NOMO-1 treated with DMSO at 0.1 percent for 48 hours (cell line): ENCODE results near the gene PKIB.
"Not testable (repeated sequence)": the region's sequence is repeated elsewhere in the genome, so short reads cannot be mapped to it uniquely, and the experiment has no call there.

ENCODE experiments used
- DNase-seq: peaks from one replicate; lab custom pipeline; 2025; ENCODE audit not compliant: unreplicated experiment; lab: John Stamatoyannopoulos, UW

The PKIB gene, protein sequence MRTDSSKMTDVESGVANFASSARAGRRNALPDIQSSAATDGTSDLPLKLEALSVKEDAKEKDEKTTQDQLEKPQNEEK

GRCh38 chr6:122609881-122610689, at the start of gene PKIB:
PKIB (plus strand) TSS chr6:122610405; CDS start chr6:122717795, 107,390 bp downstream.
- DNase-seq: peak; percentile 70

- no peak for DNase-seq
Observed at GRCh38 chr6:122563364-122564052, 46.7 kb upstream of the PKIB start.

GRCh38 chr6:122564230-122564629, 46.0 kb upstream of the PKIB start:
- DNase-seq: no peak

DNA sequence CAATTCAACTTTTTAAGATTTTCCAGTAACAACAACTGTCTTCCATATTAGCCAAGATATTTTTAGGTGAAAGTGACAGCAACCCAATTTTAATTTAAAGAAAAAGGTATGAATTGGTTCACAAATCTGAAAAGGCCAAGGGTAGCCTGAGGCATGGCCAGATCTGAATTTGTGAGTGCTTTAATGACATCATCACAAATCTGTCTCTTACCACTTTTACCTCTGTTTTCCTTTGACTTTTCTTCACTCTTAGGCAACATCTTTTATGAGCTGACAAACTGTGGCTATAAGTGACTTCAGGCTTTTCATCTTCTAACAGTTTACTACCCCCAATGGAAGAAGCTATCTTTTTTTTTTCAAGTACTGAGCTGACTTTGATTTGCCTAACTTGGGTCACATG, 44.5 kb upstream of the PKIB start:
- no peak for DNase-seq

- DNase-seq: peak; percentile 10
Observed at GRCh38 chr6:122567034-122567433, 43.2 kb upstream of the PKIB start.

DNA sequence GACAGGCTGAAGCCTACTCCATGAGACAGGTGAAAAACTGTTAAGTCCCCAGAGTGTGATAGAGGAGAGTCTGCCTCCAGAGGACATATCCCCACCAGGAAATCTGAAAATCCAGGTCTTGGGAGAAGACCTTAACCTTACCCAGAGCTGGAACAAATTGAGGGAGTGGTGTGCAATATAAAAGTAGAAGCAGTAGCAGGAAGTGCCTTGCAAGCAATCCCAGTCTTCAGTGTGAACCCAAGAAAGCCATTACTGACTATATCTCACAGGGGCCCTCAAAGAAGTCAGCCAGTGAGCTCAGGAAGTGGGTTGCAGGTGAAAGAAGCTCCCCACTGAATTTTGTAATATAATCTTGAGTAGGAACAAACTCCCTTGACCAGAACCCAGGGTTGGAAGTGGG, 41.9 kb upstream of the PKIB start:
- DNase-seq: no peak

DNA sequence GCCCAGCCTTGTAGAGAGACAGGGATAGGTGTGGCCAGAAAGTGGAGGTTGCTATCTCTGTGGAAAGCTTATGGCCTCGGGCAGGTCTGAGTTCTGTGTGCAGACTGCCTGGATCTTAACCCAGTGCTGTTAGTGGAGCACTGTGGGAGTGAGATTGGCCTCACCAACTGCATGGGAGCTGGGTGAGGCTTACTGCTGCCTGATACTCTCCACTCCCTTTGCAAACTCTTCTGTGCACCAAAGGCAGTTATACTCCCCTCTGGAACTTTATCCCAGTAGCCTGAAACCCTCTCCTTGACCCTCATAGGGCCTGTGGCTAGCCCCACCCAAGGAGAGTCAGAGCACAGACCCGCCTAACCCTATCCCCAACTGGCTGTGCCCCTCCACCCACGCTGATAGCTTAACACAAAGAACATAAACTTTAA, 41.4 kb upstream of the PKIB start:
- no peak for DNase-seq

DNA sequence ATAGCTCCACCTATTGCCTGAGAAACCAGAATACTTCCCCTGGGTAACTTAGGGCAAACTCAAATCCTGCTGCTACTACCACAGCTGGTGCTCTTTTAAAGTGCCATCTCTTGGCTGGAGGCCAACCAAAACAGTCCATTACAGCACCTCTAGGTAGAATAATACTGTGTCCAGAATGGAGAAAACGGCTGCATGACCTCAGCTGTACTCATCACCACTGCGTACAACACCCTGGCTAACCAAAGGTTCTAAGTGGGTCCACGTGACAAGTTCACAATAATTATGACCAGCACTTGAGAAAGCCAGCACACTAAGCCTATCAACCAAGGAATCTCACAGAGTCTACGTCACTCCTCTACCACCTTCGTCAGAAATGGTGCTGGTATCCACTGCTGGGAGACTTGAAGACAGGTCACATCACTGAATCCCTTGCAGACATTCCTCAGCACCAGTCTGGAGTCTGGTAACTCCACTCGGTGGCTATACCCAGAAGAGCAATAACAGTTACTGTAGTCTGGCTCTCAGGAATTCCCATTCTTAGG, 40.9 kb upstream of the PKIB start:
- no peak for DNase-seq

DNA sequence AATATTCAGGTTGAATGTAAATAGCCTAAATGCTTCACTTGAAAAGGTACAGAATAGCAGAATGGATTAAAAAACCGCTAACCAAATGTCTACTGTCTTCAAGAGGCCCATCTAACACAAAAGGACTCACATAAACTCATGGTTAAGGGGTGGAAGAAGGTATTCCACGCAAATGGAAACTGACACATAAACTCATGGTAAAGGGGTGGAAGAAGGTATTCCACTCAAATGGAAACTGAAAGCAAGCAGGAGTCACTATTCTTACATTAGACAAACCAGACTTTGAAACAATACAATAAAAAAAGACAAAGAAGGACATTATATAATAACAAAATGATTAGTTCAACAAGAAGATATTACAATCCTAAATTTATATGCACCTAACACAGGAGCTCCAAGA, 38.3 kb upstream of the PKIB start:
- no peak for DNase-seq

DNA sequence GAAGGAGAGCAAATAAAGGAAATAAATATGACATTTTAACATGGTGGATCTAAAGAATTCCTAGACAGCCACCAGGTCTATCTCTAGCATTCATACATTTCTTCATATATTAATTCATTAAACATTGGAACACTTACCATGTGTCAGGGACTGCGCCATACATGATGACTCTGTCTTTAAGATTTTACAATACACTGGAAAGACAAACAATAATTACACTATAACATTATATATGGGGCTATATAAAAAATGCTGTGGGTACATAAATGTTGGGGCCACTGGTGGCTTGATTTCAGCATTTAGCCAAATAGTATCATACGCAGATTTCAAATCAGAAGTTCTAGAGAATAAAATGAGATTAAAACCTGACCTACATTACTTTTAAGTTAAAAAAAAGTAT, 33.3 kb upstream of the PKIB start:
- no peak for DNase-seq

- no peak for DNase-seq
Observed at GRCh38 chr6:122578961-122579360, 31.2 kb upstream of the PKIB start.

GRCh38 chr6:122580737-122581136, 29.5 kb upstream of the PKIB start:
- DNase-seq: peak; percentile 14

GRCh38 chr6:122589115-122589514, 21.1 kb upstream of the PKIB start:
- no peak for DNase-seq

DNA sequence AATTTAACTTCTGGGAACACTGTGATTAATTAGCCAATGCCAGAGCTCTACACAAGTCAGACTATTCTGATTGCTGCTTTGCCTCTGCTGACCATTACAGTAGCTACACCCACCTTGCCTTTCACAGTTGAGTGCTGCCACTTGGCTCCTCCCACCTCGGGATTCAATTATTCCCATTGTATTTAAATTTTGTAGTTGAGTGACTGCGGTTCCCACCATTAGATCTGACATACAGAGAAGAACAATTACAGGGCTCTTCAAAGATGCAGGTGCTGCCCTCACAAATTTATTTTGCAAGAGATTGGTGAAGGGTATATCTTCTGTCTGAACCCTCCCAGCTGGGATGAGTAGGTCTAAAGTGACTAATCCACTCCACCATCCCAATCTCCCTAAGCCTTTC, 11.9 kb upstream of the PKIB start:
- DNase-seq: not testable (repeated sequence)

GRCh38 chr6:122604676-122605075, 5.5 kb upstream of the PKIB start:
- no peak for DNase-seq

DNA sequence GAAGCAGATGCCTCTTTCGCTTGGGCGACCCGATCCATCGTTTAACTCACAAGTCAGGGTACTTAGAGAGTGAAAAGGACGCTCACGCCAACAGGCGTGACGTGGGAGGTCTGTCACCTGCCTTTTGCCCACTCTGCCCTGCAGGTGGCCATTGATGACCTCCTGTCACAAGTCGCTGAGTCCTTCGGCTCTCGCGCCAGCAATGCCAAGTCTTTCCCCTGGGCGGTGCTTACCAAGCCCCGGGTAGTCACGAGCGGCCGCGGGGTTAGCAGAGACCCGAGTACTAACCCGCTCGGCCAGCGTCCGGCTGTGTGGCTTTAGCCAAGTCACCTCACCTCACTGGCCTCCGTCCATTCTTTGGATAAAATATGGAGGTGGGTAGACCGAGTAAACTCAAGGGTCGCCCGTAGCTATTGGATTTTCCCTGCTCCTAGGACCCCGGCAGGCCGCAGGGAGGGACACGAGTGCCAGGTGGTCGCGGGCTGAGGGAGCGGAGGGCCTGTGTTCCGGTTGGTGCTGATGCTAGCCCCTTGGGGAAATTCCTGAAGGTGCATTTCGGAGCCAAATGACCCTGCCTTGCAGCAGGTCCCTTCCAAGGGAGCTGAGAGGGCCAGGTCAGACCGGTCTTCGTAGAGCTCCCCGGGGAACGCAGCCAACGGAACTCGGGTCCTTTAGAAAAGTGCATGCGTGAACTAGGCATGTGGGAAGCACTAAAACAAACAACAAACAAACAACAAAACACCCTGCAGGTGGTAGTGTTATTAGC, 668 bp downstream of the PKIB start:
- DNase-seq: peak; percentile 4

GRCh38 chr6:122612838-122613237, 2.6 kb downstream of the PKIB start:
- DNase-seq: no peak

GRCh38 chr6:122614303-122614702, 4.1 kb downstream of the PKIB start:
- DNase-seq: no peak

- no peak for DNase-seq
Observed at GRCh38 chr6:122615409-122615808, 5.2 kb downstream of the PKIB start.

DNA sequence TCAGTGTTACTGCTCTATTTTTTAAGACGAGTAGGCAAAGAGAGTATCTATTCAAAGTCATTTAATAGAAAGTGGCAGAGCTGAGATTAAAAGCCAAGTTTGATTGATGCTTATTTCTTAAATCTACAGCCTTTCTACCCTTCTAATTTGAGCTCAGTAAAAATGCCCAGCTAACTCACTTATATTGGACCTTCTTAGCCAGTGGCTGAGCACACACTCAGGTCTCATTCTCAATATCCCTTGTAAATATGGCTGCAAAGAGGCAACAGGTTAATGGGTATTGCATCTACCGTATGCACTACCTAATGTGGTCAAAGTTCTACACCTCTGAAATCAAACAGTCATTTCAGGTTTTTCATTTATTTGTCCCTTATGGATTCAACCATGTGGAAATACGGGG, 6.7 kb downstream of the PKIB start:
- DNase-seq: no peak

- DNase-seq: no peak
Observed at GRCh38 chr6:122619309-122619708, 9.1 kb downstream of the PKIB start.
